SK-N-DZ (cell line): ENCODE measurements around the gene ABRACL.
A peak's percentile ranks its signal among the peaks of the same experiment; 100 is the strongest.
"Not testable (repeated sequence)": the region's sequence is repeated elsewhere in the genome, so short reads cannot be mapped to it uniquely, and the experiment has no call there.

ENCODE experiments used
- DNase-seq: peaks from one replicate; pipeline ENCODE4 v3.0.0-alpha.2; 2015; ENCODE audit warnings: low spot score

The ABRACL gene

GRCh38 chr6:139010674-139011073 is 17.9 kb upstream of the ABRACL start:
- no peak for DNase-seq

GRCh38 chr6:139011980-139012379 is 16.6 kb upstream of the ABRACL start:
- no peak for DNase-seq

GRCh38 chr6:139013185-139013800 is 15.3 kb upstream of the ABRACL start:
- no peak for DNase-seq

- no peak for DNase-seq
Observed at GRCh38 chr6:139014945-139015344, 13.6 kb upstream of the ABRACL start.

GRCh38 chr6:139016337-139017213 is 12.0 kb upstream of the ABRACL start:
- no peak for DNase-seq

GRCh38 chr6:139017227-139017626 is 11.3 kb upstream of the ABRACL start:
- no peak for DNase-seq

GRCh38 chr6:139019722-139020121 is 8.8 kb upstream of the ABRACL start:
- DNase-seq: no peak

GRCh38 chr6:139020689-139021088 is 7.9 kb upstream of the ABRACL start:
- DNase-seq: no peak

GRCh38 chr6:139025416-139025815 is 3.1 kb upstream of the ABRACL start:
- DNase-seq: not testable (repeated sequence)

GRCh38 chr6:139027620-139028182 is 844 bp upstream of the ABRACL start:
- peak; percentile 51 for DNase-seq

GRCh38 chr6:139028215-139028657 is 309 bp upstream of the ABRACL start:
- DNase-seq: no peak

GRCh38 chr6:139029470-139030227 is 1.1 kb downstream of the ABRACL start:
- peak; percentile 46 for DNase-seq

GRCh38 chr6:139030228-139030963 is 1.9 kb downstream of the ABRACL start:
- no peak for DNase-seq

GRCh38 chr6:139037490-139037889 is 8.9 kb downstream of the ABRACL start:
- DNase-seq: no peak

- DNase-seq: no peak
Observed at GRCh38 chr6:139044250-139044649, 15.7 kb downstream of the ABRACL start.

GRCh38 chr6:139047677-139048076 is 19.1 kb downstream of the ABRACL start:
- no peak for DNase-seq

- DNase-seq: not testable (repeated sequence)
Observed at GRCh38 chr6:139048912-139049311, 20.4 kb downstream of the ABRACL start.

GRCh38 chr6:139050131-139050769 is 21.7 kb downstream of the ABRACL start:
- DNase-seq: not testable (repeated sequence)

- DNase-seq: no peak
Observed at GRCh38 chr6:139050770-139051313, 22.3 kb downstream of the ABRACL start.

- DNase-seq: no peak
Observed at GRCh38 chr6:139051396-139052060, 23.0 kb downstream of the ABRACL start.
